Measurements from ENCODE around the gene ATP6V0A1.

GRCh38 chr17:42521036-42521435, 62.4 kb downstream of the ATP6V0A1 start:
- TF ChIP-seq CTCF (conservative IDR thresholded peaks at IDR 0.05; ENCODE audit: low read depth in 2 of 2) = no peak
- no peak for TF ChIP-seq POLR2AphosphoS5 (IDR thresholded peaks at IDR 0.05; ENCODE audit: low read depth)
- TF ChIP-seq STAT1 (IDR thresholded peaks at IDR 0.05; ENCODE audit: unreplicated experiment) = no peak
- TF ChIP-seq, protein P1, sequence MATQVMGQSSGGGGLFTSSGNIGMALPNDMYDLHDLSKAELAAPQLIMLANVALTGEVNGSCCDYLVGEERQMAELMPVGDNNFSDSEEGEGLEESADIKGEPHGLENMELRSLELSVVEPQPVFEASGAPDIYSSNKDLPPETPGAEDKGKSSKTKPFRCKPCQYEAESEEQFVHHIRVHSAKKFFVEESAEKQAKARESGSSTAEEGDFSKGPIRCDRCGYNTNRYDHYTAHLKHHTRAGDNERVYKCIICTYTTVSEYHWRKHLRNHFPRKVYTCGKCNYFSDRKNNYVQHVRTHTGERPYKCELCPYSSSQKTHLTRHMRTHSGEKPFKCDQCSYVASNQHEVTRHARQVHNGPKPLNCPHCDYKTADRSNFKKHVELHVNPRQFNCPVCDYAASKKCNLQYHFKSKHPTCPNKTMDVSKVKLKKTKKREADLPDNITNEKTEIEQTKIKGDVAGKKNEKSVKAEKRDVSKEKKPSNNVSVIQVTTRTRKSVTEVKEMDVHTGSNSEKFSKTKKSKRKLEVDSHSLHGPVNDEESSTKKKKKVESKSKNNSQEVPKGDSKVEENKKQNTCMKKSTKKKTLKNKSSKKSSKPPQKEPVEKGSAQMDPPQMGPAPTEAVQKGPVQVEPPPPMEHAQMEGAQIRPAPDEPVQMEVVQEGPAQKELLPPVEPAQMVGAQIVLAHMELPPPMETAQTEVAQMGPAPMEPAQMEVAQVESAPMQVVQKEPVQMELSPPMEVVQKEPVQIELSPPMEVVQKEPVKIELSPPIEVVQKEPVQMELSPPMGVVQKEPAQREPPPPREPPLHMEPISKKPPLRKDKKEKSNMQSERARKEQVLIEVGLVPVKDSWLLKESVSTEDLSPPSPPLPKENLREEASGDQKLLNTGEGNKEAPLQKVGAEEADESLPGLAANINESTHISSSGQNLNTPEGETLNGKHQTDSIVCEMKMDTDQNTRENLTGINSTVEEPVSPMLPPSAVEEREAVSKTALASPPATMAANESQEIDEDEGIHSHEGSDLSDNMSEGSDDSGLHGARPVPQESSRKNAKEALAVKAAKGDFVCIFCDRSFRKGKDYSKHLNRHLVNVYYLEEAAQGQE (IDR thresholded peaks at IDR 0.05; ENCODE audit: unreplicated experiment) = no peak
- TF ChIP-seq EZH2 (IDR thresholded peaks at IDR 0.05; ENCODE audit: low read depth, unreplicated experiment) = no peak
- TF ChIP-seq EZH2phosphoT487 (IDR thresholded peaks at IDR 0.05; ENCODE audit: unreplicated experiment) = no peak
- TF ChIP-seq CREB1 (CRISPR knock-in tag; IDR thresholded peaks at IDR 0.05; ENCODE audit: low read depth) = no peak
- no peak for TF ChIP-seq JUNB (IDR thresholded peaks at IDR 0.05; ENCODE audit: unreplicated experiment)
- no peak for TF ChIP-seq ETS1 (IDR thresholded peaks at IDR 0.05)
- TF ChIP-seq ZNF114 (CRISPR knock-in tag; IDR thresholded peaks at IDR 0.05) = no peak
- TF ChIP-seq, protein P2, sequence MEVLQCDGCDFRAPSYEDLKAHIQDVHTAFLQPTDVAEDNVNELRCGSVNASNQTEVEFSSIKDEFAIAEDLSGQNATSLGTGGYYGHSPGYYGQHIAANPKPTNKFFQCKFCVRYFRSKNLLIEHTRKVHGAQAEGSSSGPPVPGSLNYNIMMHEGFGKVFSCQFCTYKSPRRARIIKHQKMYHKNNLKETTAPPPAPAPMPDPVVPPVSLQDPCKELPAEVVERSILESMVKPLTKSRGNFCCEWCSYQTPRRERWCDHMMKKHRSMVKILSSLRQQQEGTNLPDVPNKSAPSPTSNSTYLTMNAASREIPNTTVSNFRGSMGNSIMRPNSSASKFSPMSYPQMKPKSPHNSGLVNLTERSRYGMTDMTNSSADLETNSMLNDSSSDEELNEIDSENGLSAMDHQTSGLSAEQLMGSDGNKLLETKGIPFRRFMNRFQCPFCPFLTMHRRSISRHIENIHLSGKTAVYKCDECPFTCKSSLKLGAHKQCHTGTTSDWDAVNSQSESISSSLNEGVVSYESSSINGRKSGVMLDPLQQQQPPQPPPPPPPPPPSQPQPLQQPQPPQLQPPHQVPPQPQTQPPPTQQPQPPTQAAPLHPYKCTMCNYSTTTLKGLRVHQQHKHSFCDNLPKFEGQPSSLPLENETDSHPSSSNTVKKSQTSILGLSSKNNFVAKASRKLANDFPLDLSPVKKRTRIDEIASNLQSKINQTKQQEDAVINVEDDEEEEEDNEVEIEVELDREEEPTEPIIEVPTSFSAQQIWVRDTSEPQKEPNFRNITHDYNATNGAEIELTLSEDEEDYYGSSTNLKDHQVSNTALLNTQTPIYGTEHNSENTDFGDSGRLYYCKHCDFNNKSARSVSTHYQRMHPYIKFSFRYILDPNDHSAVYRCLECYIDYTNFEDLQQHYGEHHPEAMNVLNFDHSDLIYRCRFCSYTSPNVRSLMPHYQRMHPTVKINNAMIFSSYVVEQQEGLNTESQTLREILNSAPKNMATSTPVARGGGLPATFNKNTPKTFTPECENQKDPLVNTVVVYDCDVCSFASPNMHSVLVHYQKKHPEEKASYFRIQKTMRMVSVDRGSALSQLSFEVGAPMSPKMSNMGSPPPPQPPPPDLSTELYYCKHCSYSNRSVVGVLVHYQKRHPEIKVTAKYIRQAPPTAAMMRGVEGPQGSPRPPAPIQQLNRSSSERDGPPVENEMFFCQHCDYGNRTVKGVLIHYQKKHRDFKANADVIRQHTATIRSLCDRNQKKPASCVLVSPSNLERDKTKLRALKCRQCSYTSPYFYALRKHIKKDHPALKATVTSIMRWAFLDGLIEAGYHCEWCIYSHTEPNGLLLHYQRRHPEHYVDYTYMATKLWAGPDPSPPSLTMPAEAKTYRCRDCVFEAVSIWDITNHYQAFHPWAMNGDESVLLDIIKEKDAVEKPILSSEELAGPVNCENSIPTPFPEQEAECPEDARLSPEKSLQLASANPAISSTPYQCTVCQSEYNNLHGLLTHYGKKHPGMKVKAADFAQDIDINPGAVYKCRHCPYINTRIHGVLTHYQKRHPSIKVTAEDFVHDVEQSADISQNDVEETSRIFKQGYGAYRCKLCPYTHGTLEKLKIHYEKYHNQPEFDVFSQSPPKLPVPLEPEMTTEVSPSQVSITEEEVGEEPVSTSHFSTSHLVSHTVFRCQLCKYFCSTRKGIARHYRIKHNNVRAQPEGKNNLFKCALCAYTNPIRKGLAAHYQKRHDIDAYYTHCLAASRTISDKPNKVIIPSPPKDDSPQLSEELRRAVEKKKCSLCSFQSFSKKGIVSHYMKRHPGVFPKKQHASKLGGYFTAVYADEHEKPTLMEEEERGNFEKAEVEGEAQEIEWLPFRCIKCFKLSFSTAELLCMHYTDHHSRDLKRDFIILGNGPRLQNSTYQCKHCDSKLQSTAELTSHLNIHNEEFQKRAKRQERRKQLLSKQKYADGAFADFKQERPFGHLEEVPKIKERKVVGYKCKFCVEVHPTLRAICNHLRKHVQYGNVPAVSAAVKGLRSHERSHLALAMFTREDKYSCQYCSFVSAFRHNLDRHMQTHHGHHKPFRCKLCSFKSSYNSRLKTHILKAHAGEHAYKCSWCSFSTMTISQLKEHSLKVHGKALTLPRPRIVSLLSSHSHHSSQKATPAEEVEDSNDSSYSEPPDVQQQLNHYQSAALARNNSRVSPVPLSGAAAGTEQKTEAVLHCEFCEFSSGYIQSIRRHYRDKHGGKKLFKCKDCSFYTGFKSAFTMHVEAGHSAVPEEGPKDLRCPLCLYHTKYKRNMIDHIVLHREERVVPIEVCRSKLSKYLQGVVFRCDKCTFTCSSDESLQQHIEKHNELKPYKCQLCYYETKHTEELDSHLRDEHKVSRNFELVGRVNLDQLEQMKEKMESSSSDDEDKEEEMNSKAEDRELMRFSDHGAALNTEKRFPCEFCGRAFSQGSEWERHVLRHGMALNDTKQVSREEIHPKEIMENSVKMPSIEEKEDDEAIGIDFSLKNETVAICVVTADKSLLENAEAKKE (CRISPR knock-in tag; IDR thresholded peaks at IDR 0.05) = no peak
- no peak for TF ChIP-seq ZNF331 (CRISPR knock-in tag; IDR thresholded peaks at IDR 0.05; ENCODE audit: low read depth)
- TF ChIP-seq NANOG (IDR thresholded peaks at IDR 0.05; ENCODE audit: borderline replicate concordance) = no peak

All from GM23338 (cell line).